HG03139 (cell line): ENCODE data around the gene INF2.

Experiments
- ATAC-seq: cut with Tn5 transposase; IDR thresholded peaks from one replicate; pipeline ENCODE4 v1.9.1; 2021; ENCODE audit not compliant: unreplicated experiment

INF2 gene

GRCh38 chr14:104701383-104702076, 12.1 kb downstream of the INF2 start:
- ATAC-seq, result no peak

DNA sequence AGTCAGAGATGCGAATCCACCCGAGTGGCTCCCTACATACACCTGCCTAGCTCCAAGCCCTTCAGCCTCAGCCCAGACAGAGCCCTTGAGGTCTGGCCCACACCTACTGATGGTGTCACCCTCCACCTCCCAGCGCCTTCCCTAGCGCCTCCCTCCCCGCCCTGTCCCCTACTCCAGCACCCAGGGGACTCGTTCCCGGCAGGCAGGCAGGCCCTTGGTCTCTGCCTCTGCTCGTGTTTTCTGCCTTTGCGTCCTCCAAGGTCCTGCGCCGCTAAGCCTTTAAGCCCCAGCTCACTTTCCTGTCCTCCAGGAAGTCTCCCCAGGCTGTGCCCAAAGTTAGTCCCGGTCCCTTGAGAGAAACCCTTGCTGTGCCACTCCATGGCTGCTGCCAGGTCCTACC, 12.7 kb downstream of the INF2 start:
- ATAC-seq, result no peak

DNA sequence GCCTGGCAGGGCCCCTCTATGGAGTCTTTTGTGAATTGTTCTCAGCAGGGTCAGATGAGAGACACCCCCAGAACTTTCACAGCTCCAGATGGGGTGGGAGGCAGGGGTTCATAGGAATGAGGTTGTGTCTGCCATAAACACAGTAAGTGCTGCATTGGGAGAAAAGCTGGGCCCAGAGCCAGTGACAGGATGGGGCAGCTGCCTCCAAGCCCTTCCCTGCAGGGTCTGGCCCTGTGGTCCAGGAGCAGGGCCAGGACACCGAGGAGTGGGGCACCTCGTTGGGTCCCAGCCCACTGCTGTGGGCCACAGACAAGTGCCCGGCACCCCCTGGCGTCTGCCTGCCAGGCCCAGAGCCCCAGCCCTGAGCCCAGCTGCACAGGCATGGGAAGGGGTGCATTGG, 13.3 kb downstream of the INF2 start:
- no peak for ATAC-seq

DNA sequence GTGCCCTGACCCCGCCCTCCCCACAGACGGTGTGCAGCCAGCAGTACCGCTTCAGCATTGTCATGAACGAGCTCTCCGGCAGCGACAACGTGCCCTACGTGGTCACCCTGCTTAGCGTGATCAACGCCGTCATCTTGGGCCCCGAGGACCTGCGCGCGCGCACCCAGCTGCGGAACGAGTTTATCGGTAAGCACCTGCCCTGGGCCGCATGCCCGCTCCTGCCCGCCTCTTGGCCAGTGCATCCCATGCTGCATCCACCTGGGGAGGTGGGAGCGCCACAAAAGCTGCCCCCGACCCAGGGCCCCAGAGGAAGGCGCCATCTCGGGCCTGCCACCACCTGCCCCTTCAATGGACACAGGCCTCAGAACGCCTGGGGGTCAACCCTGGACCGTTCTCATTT, 13.9 kb downstream of the INF2 start:
- no peak for ATAC-seq

GRCh38 chr14:104704252-104704651, 14.8 kb downstream of the INF2 start:
- ATAC-seq, result no peak

- ATAC-seq, result no peak
Observed at GRCh38 chr14:104705340-104706047, 16.1 kb downstream of the INF2 start.

- no peak for ATAC-seq
Observed at GRCh38 chr14:104706733-104707607, 17.6 kb downstream of the INF2 start.

GRCh38 chr14:104707608-104708595, 18.5 kb downstream of the INF2 start:
- ATAC-seq, result no peak

DNA sequence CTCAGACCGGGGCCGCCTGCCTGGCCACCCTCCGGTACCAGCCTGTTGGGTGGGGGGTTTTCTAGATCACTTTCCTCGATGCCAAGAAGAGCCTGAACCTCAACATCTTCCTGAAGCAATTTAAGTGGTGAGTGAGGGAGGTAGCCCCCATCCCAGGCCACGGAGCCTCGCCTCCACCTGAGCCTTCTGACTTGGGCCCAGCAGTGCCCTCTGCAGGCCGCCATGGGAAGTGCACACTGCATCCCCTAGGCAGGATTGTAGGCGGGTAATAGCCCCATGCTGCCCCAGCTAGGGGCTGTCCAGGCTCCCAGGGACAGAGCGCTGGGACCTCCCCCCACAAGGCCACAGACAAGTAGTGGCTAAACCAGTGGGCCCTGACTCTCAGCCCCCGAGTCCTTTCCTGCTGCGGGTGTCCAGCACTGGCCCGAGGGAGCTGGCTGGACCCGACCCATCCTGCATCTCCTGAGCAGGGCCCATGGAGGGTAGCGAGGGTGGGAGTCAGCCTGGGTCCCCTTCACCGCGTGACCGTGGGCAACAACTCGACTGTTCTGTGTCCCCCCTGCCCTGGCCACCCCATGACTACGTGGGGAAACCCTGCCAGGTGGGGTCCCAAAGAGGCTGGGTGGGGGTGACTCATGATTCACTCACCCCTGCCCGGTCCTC, 19.3 kb downstream of the INF2 start:
- no peak for ATAC-seq

DNA sequence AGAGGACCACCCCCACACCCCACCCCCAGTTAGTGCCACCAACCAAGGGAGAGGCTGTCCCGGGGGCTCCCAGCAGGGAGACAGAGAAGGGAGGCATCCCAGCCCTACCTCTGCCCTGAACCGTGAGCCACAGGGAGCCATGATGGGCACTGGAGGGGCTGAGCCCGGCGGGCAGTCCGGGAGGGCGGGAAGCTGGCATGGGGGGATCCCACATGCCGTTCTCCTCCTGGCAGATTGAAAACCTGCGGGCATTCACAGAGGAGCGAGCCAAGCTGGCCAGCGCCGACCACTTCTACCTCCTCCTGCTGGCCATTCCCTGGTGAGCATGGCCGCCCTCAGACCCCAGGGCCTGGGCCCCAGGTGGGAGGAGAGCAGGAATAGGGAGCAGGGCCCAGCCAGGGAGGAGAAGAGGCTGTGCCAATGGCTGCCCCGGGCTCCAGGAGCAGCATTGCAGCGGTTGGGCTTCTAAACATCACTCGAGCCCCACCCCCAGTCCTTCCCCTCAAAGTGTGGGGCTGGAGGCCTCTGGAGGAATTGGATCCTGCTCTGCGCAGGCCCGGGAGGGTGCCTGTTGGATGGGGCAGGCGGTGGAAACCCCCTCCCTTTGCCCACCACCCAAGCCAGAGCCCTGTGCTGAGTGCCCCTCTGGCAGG, 20.1 kb downstream of the INF2 start:
- no peak for ATAC-seq

- ATAC-seq, result no peak
Observed at GRCh38 chr14:104710071-104710735, 20.8 kb downstream of the INF2 start.

DNA sequence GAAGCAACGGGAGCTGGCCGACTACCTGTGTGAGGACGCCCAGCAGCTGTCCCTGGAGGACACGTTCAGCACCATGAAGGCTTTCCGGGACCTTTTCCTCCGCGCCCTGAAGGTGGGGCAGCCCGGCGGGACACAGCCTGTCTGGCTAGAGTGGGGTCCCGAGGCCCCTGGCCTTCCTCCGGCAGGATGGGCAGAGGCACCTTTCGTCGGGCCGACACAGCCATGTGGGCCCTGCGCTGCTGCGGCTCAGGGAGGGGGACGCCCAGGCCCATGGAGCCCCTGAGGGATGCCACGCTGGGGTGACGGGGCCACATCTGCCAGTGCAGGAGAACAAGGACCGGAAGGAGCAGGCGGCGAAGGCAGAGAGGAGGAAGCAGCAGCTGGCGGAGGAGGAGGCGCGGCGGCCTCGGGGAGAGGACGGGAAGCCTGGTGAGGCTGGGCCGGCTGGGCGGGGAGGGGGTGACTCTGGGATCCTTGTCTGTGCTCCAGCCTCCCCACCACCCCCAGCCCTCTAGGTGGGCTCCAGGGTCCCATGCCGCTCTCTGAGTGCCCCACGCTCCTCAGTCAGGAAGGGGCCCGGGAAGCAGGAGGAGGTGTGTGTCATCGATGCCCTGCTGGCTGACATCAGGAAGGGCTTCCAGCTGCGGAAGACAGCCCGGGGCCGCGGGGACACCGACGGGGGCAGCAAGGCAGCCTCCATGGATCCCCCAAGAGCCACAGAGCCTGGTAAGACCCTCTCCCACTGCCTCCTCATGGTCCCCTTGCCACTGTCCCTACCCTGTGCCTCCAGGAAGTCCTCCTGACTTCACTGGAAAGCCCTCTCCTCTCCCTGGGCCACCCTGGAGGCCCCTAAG, 23.7 kb downstream of the INF2 start:
- ATAC-seq, result no peak

- no peak for ATAC-seq
Observed at GRCh38 chr14:104714066-104714465, 24.6 kb downstream of the INF2 start.

- ATAC-seq, result no peak
Observed at GRCh38 chr14:104714681-104715080, 25.3 kb downstream of the INF2 start.

- no peak for ATAC-seq
Observed at GRCh38 chr14:104715416-104715815, 26.0 kb downstream of the INF2 start.

DNA sequence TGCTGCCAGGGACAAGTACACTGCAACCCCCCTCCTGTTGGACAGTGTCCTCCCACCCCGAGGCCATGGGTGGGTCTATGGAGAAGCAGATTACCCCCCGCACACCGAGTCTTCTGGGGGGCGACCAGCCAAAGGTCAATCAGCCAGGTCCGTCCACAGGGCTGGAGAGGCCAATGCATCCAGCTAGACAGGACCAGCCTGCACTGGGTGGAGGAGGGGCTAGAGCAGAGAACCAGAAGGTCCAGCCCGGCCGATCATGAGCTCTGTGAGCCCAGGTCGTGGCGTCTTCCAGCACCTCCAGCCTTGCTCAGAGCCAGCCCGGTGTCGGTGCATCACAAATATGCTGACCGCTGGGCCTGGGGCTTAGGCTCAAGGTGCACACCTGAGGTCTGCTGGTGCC, 26.5 kb downstream of the INF2 start:
- ATAC-seq, result no peak

GRCh38 chr14:104717137-104717536, 27.7 kb downstream of the INF2 start:
- no peak for ATAC-seq

DNA sequence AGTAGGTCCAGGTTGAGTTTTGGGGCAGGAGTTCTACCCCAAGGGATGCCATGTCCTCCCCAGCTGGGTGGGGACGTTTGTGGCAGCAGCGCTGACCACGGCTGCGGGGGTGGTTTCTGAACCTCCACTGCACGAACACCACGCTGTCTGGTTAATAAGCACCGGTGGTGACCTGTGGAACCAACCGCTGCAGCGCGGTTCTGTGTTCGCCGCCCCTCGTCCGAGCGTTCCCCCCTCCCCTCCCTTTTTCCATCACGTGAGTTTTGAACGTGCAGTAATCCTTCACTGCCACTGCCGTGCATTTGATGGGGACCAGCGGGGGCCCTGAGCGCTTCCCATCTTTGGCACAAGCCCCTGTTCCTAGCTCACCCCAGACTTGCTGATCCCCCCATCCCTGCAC, 28.2 kb downstream of the INF2 start:
- ATAC-seq, result no peak
